DMS53 (cell line): ENCODE results near the gene CDH4.
"Not testable (repeated sequence)": the region's sequence is repeated elsewhere in the genome, so short reads cannot be mapped to it uniquely, and the experiment has no call there.

Experiments
- DNase-seq: peaks from one replicate; lab custom pipeline; 2025; lab: John Stamatoyannopoulos, UW

The CDH4 gene

DNA sequence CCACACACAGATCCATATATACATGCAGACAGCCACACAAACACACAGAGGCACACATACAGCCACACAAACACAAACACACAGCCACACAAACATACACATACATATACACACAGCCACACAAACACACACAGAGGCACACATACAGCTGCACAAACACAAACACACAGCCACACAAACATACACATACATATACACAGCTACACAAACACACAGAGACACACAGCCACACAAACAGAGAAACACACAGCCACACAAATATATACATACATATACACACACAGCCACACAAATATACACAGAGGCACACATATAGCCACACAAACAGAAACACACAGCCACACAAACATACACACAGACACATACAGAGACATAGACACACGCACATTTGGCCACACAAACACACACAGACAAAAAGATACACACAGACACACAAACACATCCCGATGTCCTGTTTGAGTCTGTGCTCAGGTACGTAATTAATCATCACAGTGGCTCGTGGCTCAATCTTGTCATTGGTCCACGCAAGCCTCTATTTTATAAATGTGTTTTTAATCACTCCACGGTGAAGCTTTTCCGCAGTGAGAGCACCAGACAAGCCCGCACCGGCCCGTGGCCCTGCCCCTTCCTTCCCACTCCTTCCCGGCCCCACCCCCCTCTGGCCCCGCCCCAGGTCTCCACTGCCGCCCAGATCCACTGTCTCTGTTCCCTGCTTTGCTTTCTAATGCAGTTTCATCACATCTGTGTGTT, 135.3 kb downstream of the CDH4 start:
- DNase-seq, result no peak

DNA sequence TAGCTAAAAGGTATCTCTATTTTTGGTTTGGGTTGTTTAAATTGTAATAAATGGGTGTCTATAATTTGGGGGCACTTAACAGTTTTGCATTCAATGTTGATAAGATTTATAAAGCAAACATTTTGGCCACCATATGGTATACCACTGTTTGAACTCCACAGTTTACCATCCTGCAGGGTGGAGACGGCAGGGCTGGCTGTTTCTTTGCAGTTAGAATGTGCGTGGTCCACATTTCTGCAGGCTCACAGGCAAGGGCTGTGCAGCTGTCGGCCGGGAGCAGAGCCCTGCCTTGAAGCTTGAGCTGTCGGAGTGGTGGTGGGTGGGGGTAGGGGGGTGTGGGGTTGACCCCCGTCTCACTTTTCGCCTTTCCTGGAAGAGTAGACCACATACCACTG, 135.9 kb downstream of the CDH4 start:
- no peak for DNase-seq

DNA sequence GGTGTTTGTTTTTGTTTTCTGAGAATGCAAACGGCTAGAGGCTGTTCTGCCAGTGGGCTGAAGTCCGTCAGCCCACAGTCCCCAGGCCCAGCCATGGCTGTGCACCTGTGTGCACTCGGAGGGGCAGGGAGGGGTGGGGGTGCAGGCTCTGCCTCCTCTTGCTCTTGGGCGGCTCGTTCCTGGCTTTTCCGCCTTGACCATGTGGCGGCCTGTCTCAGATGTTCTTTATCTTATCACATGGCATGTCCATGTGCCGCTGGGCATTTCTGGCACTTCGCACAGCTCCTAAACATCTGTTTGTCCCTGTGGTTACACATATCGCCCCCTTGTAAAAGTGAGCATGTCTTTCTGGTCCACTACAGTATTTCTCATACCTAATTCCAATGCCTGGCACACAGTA, 137.0 kb downstream of the CDH4 start:
- no peak for DNase-seq

DNA sequence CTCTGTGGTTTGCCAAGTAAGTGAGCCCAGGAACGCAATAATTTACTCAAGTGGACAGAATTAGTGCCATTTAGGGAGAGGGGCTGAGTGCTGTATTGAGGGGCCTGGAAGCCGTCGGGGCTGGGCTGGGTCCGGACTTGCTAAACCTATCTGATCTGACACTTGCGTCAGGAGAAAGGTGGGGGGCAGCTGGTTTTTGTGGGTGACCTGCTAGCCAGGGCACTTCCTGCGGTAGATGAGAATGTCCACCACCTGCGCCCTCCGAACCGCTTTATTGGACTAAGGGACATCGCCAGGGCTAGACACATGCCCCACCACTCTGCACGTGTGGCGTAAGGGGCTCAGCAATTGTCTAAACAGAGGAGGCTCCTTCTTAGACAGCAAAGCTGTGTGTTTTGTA, 139.1 kb downstream of the CDH4 start:
- DNase-seq, result no peak

DNA sequence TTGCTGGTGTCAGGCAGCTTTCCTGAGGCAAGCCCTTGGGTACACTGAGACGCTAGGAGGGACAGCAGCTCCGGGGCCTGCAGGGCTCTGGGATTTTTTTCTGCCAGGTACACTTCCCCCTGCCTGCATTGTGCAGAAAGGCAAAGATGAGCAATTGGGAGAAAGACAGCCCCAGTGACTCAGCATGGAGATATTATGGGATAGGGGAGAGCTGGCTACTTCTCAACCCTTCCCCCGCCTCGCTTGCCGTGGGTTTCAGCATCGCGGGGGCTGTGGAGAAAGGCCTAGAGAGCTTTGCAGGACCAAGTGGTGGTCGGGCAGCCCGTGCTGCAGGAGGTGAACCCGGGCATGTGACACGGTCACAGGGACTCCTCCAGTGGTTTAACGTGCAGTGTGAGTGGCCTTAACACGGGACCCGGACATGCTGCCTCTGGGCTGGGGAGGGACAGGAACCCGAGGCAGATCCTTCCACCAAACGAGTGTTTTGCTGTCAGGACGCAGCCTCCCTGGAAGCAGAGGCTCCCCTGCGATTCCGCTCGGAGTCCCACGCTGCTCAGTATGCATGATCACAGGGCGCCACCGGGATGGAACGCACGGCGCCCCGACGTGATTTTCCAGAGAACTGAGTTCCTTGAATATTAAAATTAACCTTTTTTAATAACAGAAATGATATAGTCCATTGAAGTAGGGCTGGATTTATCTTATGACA, 139.9 kb downstream of the CDH4 start:
- no peak for DNase-seq

DNA sequence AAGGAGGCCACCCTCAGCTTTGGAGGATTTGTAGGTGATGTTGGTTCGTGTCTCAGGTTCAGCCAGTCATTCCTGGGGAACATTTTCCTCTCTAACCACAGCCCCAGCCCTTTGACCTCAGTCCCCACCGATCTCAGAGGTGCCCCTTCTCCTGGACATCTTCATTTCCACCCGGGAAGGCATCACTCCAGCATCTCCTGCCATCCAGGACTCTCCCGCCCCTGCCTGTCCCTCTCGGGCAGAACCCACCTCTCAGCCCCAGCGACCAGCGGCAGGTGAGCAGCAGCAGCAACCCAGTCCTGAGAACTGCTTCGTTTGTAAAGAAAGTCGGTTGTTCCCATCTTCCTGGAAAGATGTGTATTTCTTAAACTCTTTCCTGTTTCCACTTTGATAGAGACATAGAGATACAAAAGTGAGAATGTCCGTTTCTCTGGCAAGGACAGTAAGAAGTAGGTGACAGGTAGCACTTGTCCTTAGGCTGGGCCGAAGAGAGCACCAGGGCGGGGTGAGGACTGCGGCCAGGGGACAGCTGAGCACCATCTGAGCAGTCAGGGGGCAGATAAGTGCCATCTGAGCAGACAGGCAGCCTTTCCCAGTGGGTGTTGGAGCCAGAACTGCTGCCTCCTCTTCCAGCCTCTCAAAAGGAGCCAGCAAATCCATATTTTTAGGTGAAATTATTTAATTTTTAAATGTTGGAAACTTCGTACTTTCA, 142.2 kb downstream of the CDH4 start:
- DNase-seq, result no peak

DNA sequence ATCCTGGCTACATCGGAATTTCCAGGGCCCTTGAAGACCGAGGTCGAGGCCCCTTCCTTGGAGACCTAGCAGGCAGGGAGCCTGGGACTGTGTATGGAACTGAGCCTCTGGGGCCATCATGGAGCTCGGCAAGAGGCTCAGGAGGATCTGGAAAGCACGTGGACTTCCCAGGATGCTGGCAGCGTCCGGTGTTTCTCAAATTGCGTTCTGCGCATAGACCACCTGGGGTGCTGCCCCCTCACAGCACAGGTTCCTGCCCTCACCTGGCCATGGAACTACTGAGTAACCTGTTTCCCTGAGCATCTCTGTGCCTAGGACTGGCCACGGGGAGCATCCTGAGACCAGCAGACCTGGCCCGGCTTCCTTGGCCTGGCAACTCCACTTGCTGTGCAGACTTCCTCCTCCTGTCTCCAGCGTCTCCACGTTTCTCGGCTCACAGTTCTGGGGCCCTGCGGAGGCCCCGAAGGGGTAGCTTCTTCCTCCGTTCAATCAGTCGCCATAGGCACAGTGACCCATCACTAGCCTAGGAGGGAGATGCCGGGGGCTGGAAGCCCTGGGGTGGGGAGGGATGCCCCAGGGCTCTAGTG, 144.3 kb downstream of the CDH4 start:
- no peak for DNase-seq

DNA sequence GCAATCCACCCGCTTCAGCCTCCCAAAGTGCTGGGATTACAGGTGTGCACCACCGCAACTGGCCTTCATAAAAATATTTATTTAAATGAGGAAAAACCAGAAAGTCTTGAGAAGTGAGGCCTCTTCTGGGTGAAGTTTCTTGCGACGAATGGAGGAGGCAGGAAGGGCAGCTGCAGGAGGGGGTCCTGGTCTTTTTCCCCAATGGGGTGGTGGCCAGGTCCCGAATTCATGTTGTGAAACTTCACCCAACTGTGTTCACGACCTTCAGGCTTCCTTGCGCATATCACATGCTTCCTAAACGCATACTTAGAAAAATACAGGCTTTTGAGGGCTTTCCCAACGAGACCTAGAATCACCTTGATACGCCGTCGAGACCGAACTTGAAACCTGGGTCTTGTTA, 145.1 kb downstream of the CDH4 start:
- no peak for DNase-seq

DNA sequence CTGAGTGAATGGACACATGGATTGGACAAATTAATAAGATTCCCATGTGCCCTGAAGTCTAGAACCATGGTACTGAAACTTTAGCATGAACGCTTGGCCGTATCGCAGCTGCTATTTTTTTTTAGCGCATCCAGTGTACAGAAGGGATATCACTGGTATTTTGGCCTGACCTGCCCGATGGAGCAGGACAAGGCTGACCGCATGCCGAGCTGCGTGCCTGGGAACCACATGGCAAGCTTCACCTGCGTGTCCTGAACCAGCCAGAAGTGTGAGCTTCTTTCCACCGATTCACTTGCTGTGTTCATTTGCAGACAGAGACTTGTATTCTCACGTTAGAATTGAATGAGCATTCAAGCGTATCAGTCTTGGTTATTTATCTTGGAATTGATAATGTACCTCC, 145.7 kb downstream of the CDH4 start:
- DNase-seq, result no peak

DNA sequence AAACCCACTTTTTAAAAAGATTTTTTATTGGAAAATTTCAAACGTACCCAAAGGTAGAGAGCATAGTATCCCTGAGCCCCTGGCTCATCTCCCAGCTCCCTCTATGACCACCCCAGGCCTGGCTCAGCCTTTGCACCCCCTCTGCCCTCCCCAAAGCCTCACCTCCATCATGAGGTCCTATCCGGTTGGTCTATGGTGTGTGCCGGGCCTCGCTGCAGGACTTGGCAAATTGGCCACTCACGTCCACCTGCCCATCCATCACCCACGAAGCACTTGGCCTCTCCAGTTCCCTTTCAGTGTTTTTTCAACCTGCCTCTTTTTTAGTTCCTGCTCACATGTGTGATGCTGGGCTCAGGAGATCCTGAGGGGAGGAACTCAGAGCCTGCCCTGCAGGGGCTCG, 147.4 kb downstream of the CDH4 start:
- no peak for DNase-seq

DNA sequence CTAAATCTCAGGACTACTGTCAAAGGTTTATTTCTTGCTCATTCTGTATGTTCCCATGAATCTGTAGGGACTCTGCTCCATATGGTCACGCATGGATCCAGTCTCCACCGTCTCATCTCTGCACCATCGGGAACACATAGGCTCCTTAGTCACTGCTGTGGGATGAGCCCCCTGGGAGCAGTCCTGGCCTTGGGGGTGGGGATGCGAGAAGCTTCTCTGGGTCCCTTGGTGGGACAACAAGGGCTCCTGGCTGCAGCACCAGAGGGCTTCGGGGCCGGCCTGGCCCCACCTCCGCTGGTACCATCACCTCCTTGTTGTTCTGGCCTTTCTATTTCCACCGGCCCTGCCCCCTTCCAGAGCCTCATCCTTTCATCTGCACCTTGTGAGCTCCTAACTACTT, 148.4 kb downstream of the CDH4 start:
- no peak for DNase-seq

DNA sequence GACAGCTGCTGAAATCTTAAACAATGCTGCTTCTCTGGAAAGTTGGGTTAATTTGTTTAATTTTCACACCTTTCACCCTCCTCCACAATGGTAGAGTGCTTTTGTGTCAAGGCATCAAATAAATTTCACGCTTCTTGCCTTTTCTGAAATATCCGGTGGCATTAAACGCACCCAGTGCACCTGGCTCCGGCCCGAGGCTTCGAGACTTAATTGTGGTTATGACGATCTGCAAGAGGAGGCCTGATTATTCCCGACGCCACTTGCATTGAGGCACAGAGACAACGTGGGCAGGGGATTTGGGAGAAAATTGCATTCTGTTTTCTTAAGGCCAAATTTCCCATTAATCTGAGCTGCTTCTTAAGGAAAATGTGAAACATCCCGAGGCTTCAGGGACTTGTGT, 152.2 kb downstream of the CDH4 start:
- no peak for DNase-seq

DNA sequence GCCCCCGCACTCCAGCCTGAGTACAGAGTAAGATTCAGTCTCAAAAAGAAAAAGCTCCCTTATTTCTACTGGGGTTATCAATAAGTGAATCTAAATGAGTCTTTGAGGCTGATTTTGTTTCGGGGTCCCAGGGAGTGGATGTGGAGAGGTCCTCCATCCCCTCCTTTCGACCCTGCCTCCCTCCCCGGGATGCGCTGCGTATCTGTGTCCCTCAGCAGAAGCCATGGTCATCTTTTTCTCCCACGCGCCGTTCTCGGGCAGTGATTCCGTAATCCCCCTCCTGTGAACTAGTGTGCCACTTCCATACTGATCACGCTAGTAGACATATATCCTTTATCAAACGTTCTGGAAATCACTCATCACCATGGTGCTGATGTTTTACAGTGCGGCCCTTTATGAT, 152.9 kb downstream of the CDH4 start:
- DNase-seq, result no peak

DNA sequence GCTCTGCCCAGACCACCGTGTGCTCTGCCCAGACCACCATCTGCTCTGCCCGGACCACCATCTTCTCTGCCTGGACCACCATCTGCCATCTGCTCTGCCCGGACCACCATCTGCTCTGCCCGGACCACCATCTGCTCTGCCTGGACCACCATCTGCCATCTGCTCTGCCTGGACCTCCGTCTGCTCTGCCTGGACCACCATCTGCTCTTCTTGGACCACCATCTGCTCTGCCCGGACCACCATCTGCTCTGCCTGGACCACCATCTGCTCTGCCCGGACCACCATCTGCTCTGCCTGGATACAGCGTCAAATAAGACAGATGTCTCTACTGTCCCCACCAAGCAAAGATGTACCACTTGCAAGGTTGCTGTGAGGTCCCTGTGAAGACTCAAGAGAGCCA, 154.7 kb downstream of the CDH4 start:
- DNase-seq, result not testable (repeated sequence)

DNA sequence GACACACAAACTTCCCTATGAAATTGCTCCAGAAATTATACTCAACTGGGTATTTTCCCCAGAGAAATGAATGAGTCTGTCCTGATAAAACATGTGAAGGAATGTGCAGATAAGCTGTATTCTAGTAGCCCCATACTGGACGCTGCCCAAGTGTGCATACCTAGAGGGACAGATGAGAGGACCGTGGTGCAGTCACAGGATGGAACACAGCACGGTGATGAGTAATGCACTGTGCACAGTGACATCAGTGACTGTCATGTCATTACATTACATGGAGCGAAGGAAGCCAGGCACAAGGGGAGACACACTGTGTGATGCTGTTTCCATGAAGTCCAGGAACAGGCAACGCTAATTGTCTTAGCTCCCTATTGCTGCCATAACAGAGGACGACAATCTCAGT, 155.5 kb downstream of the CDH4 start:
- no peak for DNase-seq

DNA sequence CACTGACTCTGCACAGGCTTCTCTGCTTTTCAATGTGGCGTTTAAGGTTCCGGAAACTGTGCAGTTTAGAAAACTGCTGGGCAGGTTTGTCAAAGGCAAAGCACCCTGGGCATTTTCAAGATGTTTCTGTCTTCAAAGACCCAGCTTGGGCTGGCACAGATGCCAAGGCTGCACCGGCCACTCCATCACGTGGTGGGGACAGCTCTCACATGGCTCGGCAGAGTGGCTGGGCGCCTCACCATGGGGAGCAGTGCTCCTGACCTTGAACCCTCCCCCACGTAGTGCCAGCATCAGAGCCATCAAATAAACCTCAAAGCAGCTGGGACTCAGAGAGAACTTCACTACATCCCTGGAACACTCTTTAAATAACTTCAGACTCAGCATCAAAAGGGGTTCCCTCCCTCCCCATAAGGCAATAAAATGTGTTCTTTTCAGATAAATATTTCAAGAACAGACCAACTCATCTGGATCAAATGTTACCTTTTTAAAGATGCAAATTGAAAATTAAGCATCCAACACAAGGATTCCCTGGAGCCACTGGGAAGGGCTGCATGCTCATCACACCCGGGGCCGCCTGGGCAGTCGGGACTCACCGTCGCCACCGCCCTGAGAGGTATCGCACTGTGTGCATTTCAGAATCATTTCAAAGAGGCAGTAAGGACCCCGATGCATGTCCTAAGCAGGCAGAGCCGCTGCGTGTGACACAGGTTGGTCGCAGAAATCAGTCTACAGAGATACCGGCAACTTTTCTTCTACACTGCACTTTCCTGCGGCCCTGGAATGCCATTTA, 157.1 kb downstream of the CDH4 start:
- no peak for DNase-seq

DNA sequence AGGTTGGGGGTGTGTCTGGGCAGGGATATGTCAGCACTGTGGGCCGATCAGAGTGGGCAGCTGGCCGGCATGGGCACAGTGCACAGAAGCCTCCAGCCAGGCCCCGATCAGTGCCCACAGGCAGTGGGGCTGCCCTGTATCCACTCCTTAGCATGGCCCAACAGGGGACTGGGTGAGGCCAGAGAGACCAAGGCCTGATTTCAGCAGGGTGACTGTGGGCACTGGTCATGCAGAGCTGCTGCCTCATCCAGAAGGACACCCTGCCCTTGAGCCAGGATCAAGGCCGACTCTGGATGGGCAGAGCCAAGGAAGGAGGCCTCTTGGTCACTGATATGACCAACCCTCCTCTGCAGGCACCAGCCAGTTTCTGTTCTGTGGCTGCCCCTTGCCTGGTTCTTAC, 159.7 kb downstream of the CDH4 start:
- no peak for DNase-seq

DNA sequence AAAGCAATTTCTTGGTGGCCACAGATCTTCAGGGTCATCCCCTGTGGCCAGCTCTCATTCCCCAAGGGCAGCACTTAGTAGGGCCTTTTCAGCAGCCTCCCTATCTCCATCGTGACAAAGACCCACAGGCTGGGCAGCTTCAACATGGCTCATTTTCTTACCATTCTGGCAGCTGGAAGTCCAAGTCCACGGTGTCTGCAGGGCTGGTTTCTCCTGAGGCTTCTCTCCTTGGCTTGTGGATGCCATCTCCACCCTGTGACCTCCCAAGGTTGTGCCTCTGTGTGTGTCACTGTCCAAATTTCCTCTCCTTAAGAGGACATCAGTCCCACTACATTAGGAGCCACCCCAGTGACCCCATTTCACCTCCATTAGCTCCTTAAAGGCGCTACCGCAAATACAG, 161.7 kb downstream of the CDH4 start:
- no peak for DNase-seq

DNA sequence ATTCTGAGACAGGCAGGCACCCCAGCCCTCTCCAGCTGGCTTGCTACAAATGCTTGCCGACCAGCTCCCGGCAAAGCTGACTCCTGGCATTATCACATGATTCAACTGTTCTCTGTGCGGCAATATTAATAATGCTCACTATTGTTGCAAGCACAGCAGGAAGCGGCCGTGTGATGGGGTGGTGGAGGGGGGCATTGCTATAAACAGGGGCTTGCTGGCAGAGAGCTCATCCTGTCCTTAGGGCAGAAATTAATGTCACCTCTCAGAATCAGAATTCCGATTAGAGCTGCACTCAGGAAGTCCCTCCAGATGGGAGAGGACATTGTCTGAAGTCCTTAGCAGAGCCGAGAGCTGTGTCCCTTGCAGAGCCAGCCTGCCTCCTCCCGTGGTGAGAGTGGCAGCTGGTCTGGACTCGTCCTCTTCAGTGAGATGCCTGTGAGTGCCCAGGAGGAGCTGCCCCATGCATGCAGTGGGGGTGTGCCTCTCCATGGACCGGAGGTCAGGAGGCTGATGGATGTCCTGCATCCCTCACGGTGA, 162.5 kb downstream of the CDH4 start:
- no peak for DNase-seq

DNA sequence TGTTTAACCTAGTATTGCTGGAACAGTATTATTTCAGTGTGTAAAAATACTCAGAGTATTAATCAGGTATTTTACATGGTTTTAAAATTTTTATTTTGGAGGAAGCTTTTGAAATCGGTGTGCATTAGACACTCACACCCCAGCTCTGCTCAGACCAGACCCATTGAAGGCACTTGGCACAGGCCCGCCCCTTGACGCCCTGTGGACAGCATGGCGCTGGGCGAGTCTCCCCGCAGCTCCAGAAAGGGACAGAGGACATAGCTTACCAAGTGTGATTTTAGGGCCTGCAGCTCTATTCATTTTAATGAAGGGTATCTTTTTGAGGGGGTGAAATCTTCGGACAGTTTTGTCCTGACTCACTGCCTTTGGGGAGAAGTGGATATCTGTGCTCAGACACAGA, 164.5 kb downstream of the CDH4 start:
- DNase-seq, result no peak

DNA sequence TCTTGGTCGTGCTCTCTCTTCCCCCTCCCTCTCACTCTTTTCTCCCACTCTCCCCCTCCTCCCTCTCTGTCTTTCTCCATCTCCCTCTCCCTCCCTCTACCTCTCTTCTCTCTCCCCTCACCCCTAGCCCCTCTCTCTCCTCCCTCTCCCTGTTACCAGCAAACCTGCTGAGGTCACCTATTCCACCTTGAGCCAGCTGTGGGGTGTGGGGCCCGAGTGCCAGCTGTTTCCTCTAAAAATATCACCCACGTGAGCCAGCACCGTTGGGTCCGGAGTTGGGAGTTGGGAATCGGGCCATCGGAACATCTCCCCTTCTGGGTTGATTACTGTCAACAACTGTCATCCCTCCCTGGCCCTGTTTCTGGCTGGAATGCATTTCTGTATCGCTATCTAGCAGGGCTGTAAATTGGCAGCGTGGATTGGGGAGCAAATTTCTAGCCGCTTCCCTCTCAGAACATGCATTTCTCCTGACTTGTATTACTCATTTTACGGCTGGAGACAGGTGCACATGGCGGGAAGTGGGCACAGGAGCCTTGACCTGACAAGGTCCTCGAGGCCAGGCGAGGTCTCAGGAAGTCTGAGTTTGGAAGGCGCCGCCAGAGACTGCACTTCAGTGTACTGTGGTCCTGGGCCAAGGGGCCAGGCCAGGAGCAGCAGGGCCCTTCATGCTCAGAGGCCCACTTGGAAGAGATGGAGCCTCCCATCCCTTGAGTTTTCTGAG, 165.3 kb downstream of the CDH4 start:
- no peak for DNase-seq
